Measurements from ENCODE around the gene SALL1. TPM values are rescaled to one million over a fixed set of nuclear protein-coding genes. Genes with fewer than 3 reads are reported as not detected.

Gene SALL1
- total and polyA plus RNA-seq, 2 of the 8 experiments (the other 6 are each of a cell fraction or from before 2014, with no cell fraction given), result 33.7 to 56.8 TPM

GRCh38 chr16:51151435-51151960 is 428 bp upstream of the SALL1 start (continued):
- peak; percentile 31; the same call in 1 of the 2 replicates for TF ChIP-seq CHD1 (IDR thresholded peaks at IDR 0.05; ENCODE audit: low read depth, low read length)
- TF ChIP-seq ASH2L (IDR thresholded peaks at IDR 0.05; ENCODE audit: low read length), result peak; percentile 34
- TF ChIP-seq GABPA (IDR thresholded peaks at IDR 0.05; ENCODE audit: borderline replicate concordance, insufficient read depth, low read length), result 0 out of 2 replicates have a peak, but pooled peaks have one; percentile 29
- TF ChIP-seq USF2 (IDR thresholded peaks at IDR 0.05; ENCODE audit: low read length), result no peak
- peak; percentile 58; the same call in 1 of the 2 replicates for TF ChIP-seq SP1 (IDR thresholded peaks at IDR 0.05; ENCODE audit: low read depth, low read length)
- peak; percentile 2 for TF ChIP-seq KDM4A (IDR thresholded peaks at IDR 0.05; ENCODE audit: low read depth, low read length, severe bottlenecking)
- TF ChIP-seq TBP (IDR thresholded peaks at IDR 0.05; ENCODE audit: low read depth, low read length), result peak; percentile 51; the same call in 1 of the 2 replicates

All from H1 (cell line).